Peyer's patch (tissue), 4 donors: ENCODE results near the gene USB1.

Experiments
- CTCF ChIP-seq, 6 experiments: fragments of 450-650 bp in 4 of 6; fragments of 200-600 bp in 2 of 6; sonication (generic) in 1 of 6; IDR thresholded peaks; one replicate each; pipeline ENCODE4 v1.5.1; 2017 to 2019; ENCODE audit warnings: antibody characterized with exemption in 6 of 6, mild to moderate bottlenecking in 3 of 6, moderate library complexity in 1 of 6
- POLR2A ChIP-seq, 2 donors: fragments of 450-650 bp; IDR thresholded peaks; one replicate each; pipeline ENCODE4 v1.5.1; 2017; ENCODE audit warnings: antibody characterized with exemption in 2 of 2, mild to moderate bottlenecking in 2 of 2, moderate library complexity in 2 of 2

GRCh38 chr16:57998992-57999365 lies 2.2 kb upstream of the USB1 start:
- no peak for TF ChIP-seq POLR2A (IDR thresholded peaks at IDR 0.05)
- TF ChIP-seq CTCF (IDR thresholded peaks at IDR 0.05), result no peak
